K562 (cell line): ENCODE data around the gene GYPC. TPM values are rescaled to one million over a fixed set of nuclear protein-coding genes. Genes with fewer than 3 reads are reported as not detected.
"Not testable (repeated sequence)": the region's sequence is repeated elsewhere in the genome, so short reads cannot be mapped to it uniquely, and the experiment has no call there.

Experiments
- ATAC-seq: fragments of 200-7000 bp; cut with Tn5 transposase; 3 replicates; pipeline ENCODE4 v1.9.1; 2020; ENCODE audit warnings: moderate library complexity
- BruUV-seq: library from RNA; stranded (reverse); fragments of 400-500 nt; replicated peaks from 2 replicates; lab custom pipeline; 2021; lab: Mats Ljungman, UMichigan
- CTCF ChIA-PET: fragments of 300-600 bp; formaldehyde crosslinking; extraction: SDS; loops from one replicate; lab custom pipeline; 2021; ENCODE audit warnings: low intra/inter-chr PET ratio; lab: Yijun Ruan, JAX
- POLR2A ChIA-PET: fragments of 300-600, 350-650 bp; sonication (Branson Sonifier 250); formaldehyde crosslinking; extraction: SDS; loops from one replicate; lab custom pipeline; 2021; ENCODE audit warnings: antibody characterized with exemption, inconsistent platforms; lab: Yijun Ruan, JAX
- DNase-seq, 4 experiments: peaks; one replicate each; pipeline versions ENCODE4 v3.0.0 to v3.0.0-alpha.2; 2011 to 2018; ENCODE audit warnings: low spot score in 3 of 4, mixed read lengths in 3 of 4; ENCODE audit errors: extremely low read depth in 1 of 4
- FAIRE-seq: peaks from 2 replicates; lab custom pipeline; 2011; peaks lifted over from hg19 to GRCh38; lab: Jason Lieb, UNC
- H2AFZ ChIP-seq: 2 replicates; pipeline ENCODE4 v1.6.0; 2011; ENCODE audit warnings: low read depth, low read length, control low read depth, inconsistent platforms
- H3K27ac ChIP-seq: fragments of 200-600 bp; 3 replicates; pipeline ENCODE4 v1.8.0; 2011; ENCODE audit warnings: low read depth, mild to moderate bottlenecking, control low read depth, inconsistent platforms, low read length, moderate library complexity, mixed read lengths; ENCODE audit errors: extremely low read depth
- H3K27me3 ChIP-seq, 2 experiments: fragments of 300-600 bp in 1 of 2; 2 replicates in 1 of 2; 3 replicates in 1 of 2; pipeline versions ENCODE4 v1.6.0 to v1.8.0; 2011; ENCODE audit warnings: inconsistent platforms in 2 of 2, low read length in 2 of 2, mild to moderate bottlenecking in 1 of 2, mixed read lengths in 1 of 2, moderate library complexity in 1 of 2; ENCODE audit not compliant: control insufficient read depth in 2 of 2, insufficient read depth in 2 of 2
- H3K36me3 ChIP-seq: fragments of 300-600 bp; 3 replicates; pipeline ENCODE4 v1.8.0; 2011; ENCODE audit warnings: mild to moderate bottlenecking, low read length, inconsistent platforms; ENCODE audit not compliant: control insufficient read depth, insufficient read depth
- H3K4me1 ChIP-seq, 2 experiments: fragments of 200-600 bp in 1 of 2; replicated peaks in 1 of 2; 2 replicates in 1 of 2; 3 replicates in 1 of 2; pipeline versions ENCODE4 v1.5.1 to v1.8.0; 2011; ENCODE audit warnings: inconsistent platforms in 2 of 2, low read length in 2 of 2, mild to moderate bottlenecking in 1 of 2, mixed read lengths in 1 of 2, moderate library complexity in 1 of 2; ENCODE audit not compliant: control insufficient read depth in 2 of 2, insufficient read depth in 2 of 2
- H3K4me2 ChIP-seq: 2 replicates; pipeline ENCODE4 v1.6.1; 2011; ENCODE audit warnings: low read length, control low read depth, inconsistent platforms, mixed read lengths; ENCODE audit not compliant: insufficient read depth
- H3K4me3 ChIP-seq: fragments of 200-600 bp; sonication (generic), shearing (Covaris generic); 2 replicates; pipeline ENCODE4 v1.5.1; 2016; ENCODE audit warnings: control low read depth, inconsistent platforms
- H3K79me2 ChIP-seq: fragments of 200-600 bp; 3 replicates; pipeline ENCODE4 v1.8.0; 2011; ENCODE audit warnings: low read length, inconsistent platforms; ENCODE audit not compliant: control insufficient read depth, insufficient read depth
- H3K9ac ChIP-seq, 2 experiments: 2 replicates each; pipeline versions ENCODE4 v1.6.0 to v1.6.1; 2011; ENCODE audit warnings: low read depth in 2 of 2, low read length in 2 of 2, control low read depth in 1 of 2, inconsistent platforms in 1 of 2, mild to moderate bottlenecking in 1 of 2, mixed read lengths in 1 of 2; ENCODE audit not compliant: insufficient read depth in 1 of 2
- H3K9me1 ChIP-seq: one replicate; pipeline ENCODE4 v1.6.0; 2011; ENCODE audit warnings: inconsistent platforms, mild to moderate bottlenecking, low read length, moderate library complexity; ENCODE audit not compliant: control insufficient read depth, insufficient read depth
- H3K9me3 ChIP-seq: replicated peaks from 2 replicates; pipeline ENCODE4 v1.5.1; 2011; ENCODE audit warnings: low read depth, low read length, inconsistent platforms; ENCODE audit not compliant: control insufficient read depth, insufficient read depth
- H4K20me1 ChIP-seq: replicated peaks from 2 replicates; pipeline ENCODE4 v1.6.1; 2011; ENCODE audit warnings: low read length, inconsistent platforms, mixed read lengths; ENCODE audit not compliant: control insufficient read depth, insufficient read depth
- CTCF ChIP-seq, 3 experiments: IDR thresholded peaks in 2 of 3; conservative IDR thresholded peaks in 1 of 3; 2 replicates each; pipeline ENCODE4 v1.5.1; 2011 to 2012; ENCODE audit warnings: low read length in 3 of 3, mild to moderate bottlenecking in 3 of 3, control low read depth in 2 of 3, improper control_type of control experiment in 1 of 3, inconsistent platforms in 1 of 3, low read depth in 1 of 3, mixed read lengths in 1 of 3, moderate library complexity in 1 of 3; ENCODE audit not compliant: insufficient read depth in 2 of 3
- EWSR1 ChIP-seq: fragments of 450-650 bp; IDR thresholded peaks from 2 replicates; pipeline ENCODE4 v1.6.1; 2018; ENCODE audit warnings: borderline replicate concordance, mild to moderate bottlenecking, low read depth, moderate library complexity; ENCODE audit not compliant: partially characterized antibody
- POLR2AphosphoS5 ChIP-seq: IDR thresholded peaks from 2 replicates; pipeline ENCODE4 v1.6.1; 2011; ENCODE audit warnings: mild to moderate bottlenecking, low read depth, low read length, moderate library complexity; ENCODE audit not compliant: control insufficient read depth, insufficient read depth
- SFPQ ChIP-seq: fragments of 200-400 bp; formaldehyde crosslinking; IDR thresholded peaks from 2 replicates; pipeline ENCODE4 v1.6.1; 2017; ENCODE audit warnings: mild to moderate bottlenecking, low read depth, low read length, moderate library complexity
- ZBTB9 ChIP-seq: fragments of 450-650 bp; formaldehyde crosslinking; IDR thresholded peaks from 2 replicates; pipeline ENCODE4 v1.4.0; 2020; ENCODE audit warnings: mild to moderate bottlenecking, moderate library complexity
- ZNF354B ChIP-seq: fragments of 250-450 bp; sonication (Bioruptor Pico); IDR thresholded peaks from 2 replicates; pipeline ENCODE4 v1.4.0; 2020
- ZNF436 ChIP-seq: fragments of 250-450, 450-650 bp; sonication (Bioruptor Pico); formaldehyde crosslinking; IDR thresholded peaks from 2 replicates; pipeline ENCODE4 v1.7.0; 2020; ENCODE audit warnings: mild to moderate bottlenecking
- WGBS: fragments of 100-300 bp; shearing (Covaris generic); methylation state at CpG from one replicate; pipeline ENCODE4 v1.1.6; 2016; ENCODE audit warnings: low coverage, mixed read lengths; ENCODE audit not compliant: insufficient coverage; ENCODE audit errors: missing lambda C conversion rate; 5-methylcytosine and 5-hydroxymethylcytosine counted together
- in situ Hi-C: fragments of 300-500 bp; cut with MboI; formaldehyde crosslinking; loops from 4 replicates; pipeline ENCODE4 v1.15.0; 2018; ENCODE audit warnings: inconsistent platforms, mixed read lengths
- intact Hi-C: fragments of 100-400 bp; cut with micrococcal nuclease; formaldehyde crosslinking; loops from 2 replicates; pipeline ENCODE4 v1.14.2; 2022
- polyA plus RNA-seq, 8 experiments: library from polyadenylated mRNA; depleted of rRNA in 4 of 8; stranded (reverse) in 5 of 8; unstranded in 3 of 8; fragments of >200 nt; fragmentation: Nextera tagmentation in 2 of 8; fragmentation: Illumina TruSeq in 1 of 8; extraction: Ambion mirVana in 2 of 8; extraction: Trizol in 1 of 8; gene quantifications; 2 replicates each; pipeline versions ENCODE4 v1.2.1 to v1.2.3, GENCODE V29; 2011 to 2014; ENCODE audit warnings: inconsistent platforms in 1 of 8, missing spikeins in 1 of 8
- total RNA-seq, 7 experiments: library from RNA; depleted of rRNA in 6 of 7; stranded (reverse); fragments of >200 nt in 6 of 7; fragmentation: Illumina TruSeq in 2 of 7; extraction: Trizol in 2 of 7; gene quantifications; 2 replicates each; pipeline versions ENCODE4 v1.2.1 to v1.2.3, GENCODE V29; 2011 to 2021; ENCODE audit warnings: low replicate concordance in 1 of 7

GYPC gene
- total and polyA plus RNA-seq, 9 of the 15 experiments (the other 6 are each of a cell fraction or from before 2014, with no cell fraction given), result 50.6 to 282 (median 194) TPM

GRCh38 chr2:126639276-126639675, 16.7 kb upstream of the GYPC start:
- no peak for FAIRE-seq
- TF ChIP-seq POLR2AphosphoS5 (no peak), ZNF354B (CRISPR knock-in tag) (no peak), ZBTB9 (CRISPR knock-in tag) (no peak), CTCF (IDR thresholded peaks at IDR 0.05 in 2 of 3, conservative IDR thresholded peaks at IDR 0.05 in 1 of 3; ENCODE audit: insufficient read depth in 2 of 3, low read depth in 1 of 3, low read length in 3 of 3) (no peak), SFPQ (no peak), ZNF436 (CRISPR knock-in tag) (no peak), EWSR1 (no peak)
- TF ChIP-seq, all 486 proteins: peak for 0
- H3K4me3 ChIP-seq, result no peak overlapping the region
- no peak for DNase-seq
- no TSS peak for BruUV-seq
- CTCF ChIA-PET, result no interaction called here
- H4K20me1 ChIP-seq, result no peaks in the 10 kb centered on the region
- POLR2A ChIA-PET, result interaction anchor here (0.7 kb wide), 1 partner anchor 12 kb away, joined by 4 read pairs; no protein-coding TSS in a partner anchor
- WGBS, result 64% methylated on average over 3 of the region's 3 CpGs
- in situ Hi-C loops, result no loop called here
- H3K4me1 ChIP-seq, result peaks cover 31 to 54% of the 10 kb centered on the region in 2 experiments
- no peak; the same call in 2 of the 3 replicates for ATAC-seq
- no peak overlapping the region for H3K9ac ChIP-seq
- H3K36me3 ChIP-seq, result no peaks in the 10 kb centered on the region
- no peaks in the 10 kb centered on the region for H3K9me3 ChIP-seq
- intact Hi-C loops, result no loop called here
- no peak overlapping the region for H2AFZ ChIP-seq
- no peak overlapping the region for H3K4me2 ChIP-seq
- H3K9me1 ChIP-seq, result no peaks in the 10 kb centered on the region
- no peaks in the 10 kb centered on the region for H3K79me2 ChIP-seq
- H3K27ac ChIP-seq, result no peak overlapping the region
- H3K27me3 ChIP-seq, result no peaks in the 10 kb centered on the region

GRCh38 chr2:126641294-126641693, 14.7 kb upstream of the GYPC start:
- intact Hi-C loops, result loop anchor here (10.0 kb wide), 1 partner anchor 1554 kb away; no protein-coding TSS in a partner anchor
- ATAC-seq, POLR2A ChIA-PET, H2AFZ ChIP-seq, BruUV-seq, H3K4me3 ChIP-seq, DNase-seq, H3K27ac ChIP-seq, H3K9ac ChIP-seq, H4K20me1 ChIP-seq, H3K9me1 ChIP-seq, in situ Hi-C loops, H3K27me3 ChIP-seq, H3K79me2 ChIP-seq, H3K4me2 ChIP-seq, H3K9me3 ChIP-seq, FAIRE-seq, CTCF ChIA-PET, H3K36me3 ChIP-seq: not testable (repeated sequence)
- WGBS, result 90% methylated on average over 9 of the region's 9 CpGs
- peaks cover 32 to 63% of the 10 kb centered on the region in 2 experiments for H3K4me1 ChIP-seq
